Measurements from ENCODE around the gene CIPC. TPM values are rescaled to one million over a fixed set of nuclear protein-coding genes. Genes with fewer than 3 reads are reported as not detected.
A peak's percentile ranks its signal among the peaks of the same experiment; 100 is the strongest.

Gene CIPC
- total and polyA plus RNA-seq, 2 of the 13 experiments (the other 11 are each of a cell fraction or from before 2014, with no cell fraction given) = 7.6 to 13.9 TPM

DNA sequence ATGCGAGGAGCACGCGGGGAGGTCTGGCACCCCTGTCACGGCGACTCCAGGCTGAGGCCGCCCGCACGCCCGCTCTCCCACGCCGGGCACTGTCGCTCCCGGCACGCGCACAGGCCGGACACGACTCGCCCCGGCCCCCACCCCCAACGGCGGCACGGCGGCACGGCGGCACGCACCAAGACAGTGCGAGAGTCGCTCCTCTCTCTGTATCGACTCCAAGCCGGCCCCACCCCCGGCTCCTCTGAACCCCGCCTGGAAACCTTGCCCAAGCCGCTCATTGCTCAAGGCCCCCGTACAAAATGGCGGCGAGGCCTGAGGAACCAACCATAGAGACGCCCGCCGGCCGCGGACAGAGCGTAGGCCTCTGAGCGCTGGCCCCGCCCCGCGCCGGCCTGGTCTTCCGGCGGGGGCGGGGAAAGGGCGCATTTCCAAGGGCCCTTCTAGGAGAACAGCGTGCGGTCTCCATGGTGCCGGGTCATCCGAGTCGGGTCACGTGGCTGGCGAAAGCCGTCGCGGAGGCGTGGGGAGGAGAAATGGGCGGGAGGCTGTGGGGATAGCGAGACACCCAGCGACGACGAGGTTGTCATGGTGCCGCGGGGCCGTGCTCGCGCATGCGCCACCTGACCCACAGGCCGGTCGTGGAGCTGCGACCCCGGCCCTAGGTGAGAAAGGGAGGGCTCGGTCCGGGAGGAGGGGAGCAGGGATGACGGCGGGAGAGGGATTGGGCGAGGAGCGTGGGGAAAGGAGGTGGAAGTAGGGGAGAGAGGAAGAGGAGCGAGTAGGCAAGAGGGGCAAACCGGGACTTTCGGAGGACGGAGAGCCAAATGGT, at the start of gene CIPC (continued):
- TF ChIP-seq ZNF704 (CRISPR knock-in tag; IDR thresholded peaks at IDR 0.05; ENCODE audit: borderline replicate concordance) = peak; percentile 71
- TF ChIP-seq ZNF281 (CRISPR knock-in tag; IDR thresholded peaks at IDR 0.05; ENCODE audit: borderline replicate concordance) = peak; percentile 65; the same call in 1 of the 2 replicates
- TF ChIP-seq HCFC1 (IDR thresholded peaks at IDR 0.05; ENCODE audit: low read depth, low read length) = peak; percentile 65; the same call in 1 of the 2 replicates
- peak; percentile 76; the same call in 1 of the 2 replicates for TF ChIP-seq ZNF850 (CRISPR knock-in tag; conservative IDR thresholded peaks at IDR 0.05)
- TF ChIP-seq FLYWCH1 (CRISPR knock-in tag; IDR thresholded peaks at IDR 0.05) = no peak
- TF ChIP-seq, protein P1, sequence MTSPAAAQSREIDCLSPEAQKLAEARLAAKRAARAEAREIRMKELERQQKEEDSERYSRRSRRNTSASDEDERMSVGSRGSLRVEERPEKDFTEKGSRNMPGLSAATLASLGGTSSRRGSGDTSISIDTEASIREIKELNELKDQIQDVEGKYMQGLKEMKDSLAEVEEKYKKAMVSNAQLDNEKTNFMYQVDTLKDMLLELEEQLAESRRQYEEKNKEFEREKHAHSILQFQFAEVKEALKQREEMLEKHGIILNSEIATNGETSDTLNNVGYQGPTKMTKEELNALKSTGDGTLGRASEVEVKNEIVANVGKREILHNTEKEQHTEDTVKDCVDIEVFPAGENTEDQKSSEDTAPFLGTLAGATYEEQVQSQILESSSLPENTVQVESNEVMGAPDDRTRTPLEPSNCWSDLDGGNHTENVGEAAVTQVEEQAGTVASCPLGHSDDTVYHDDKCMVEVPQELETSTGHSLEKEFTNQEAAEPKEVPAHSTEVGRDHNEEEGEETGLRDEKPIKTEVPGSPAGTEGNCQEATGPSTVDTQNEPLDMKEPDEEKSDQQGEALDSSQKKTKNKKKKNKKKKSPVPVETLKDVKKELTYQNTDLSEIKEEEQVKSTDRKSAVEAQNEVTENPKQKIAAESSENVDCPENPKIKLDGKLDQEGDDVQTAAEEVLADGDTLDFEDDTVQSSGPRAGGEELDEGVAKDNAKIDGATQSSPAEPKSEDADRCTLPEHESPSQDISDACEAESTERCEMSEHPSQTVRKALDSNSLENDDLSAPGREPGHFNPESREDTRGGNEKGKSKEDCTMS (CRISPR knock-in tag; conservative IDR thresholded peaks at IDR 0.05) = no peak
- TF ChIP-seq, protein P2, sequence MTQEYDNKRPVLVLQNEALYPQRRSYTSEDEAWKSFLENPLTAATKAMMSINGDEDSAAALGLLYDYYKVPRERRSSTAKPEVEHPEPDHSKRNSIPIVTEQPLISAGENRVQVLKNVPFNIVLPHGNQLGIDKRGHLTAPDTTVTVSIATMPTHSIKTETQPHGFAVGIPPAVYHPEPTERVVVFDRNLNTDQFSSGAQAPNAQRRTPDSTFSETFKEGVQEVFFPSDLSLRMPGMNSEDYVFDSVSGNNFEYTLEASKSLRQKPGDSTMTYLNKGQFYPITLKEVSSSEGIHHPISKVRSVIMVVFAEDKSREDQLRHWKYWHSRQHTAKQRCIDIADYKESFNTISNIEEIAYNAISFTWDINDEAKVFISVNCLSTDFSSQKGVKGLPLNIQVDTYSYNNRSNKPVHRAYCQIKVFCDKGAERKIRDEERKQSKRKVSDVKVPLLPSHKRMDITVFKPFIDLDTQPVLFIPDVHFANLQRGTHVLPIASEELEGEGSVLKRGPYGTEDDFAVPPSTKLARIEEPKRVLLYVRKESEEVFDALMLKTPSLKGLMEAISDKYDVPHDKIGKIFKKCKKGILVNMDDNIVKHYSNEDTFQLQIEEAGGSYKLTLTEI (CRISPR knock-in tag; conservative IDR thresholded peaks at IDR 0.05) = no peak
- TF ChIP-seq ZFP1 (CRISPR knock-in tag; IDR thresholded peaks at IDR 0.05) = no peak; the same call in 1 of the 2 replicates
- TF ChIP-seq MIER2 (CRISPR knock-in tag; IDR thresholded peaks at IDR 0.05) = peak; percentile 28; the same call in 1 of the 2 replicates
- 0 out of 2 replicates have a peak, but pooled peaks have one; percentile 20 for TF ChIP-seq ZNF33B (CRISPR knock-in tag; IDR thresholded peaks at IDR 0.05)
- TF ChIP-seq SMARCE1 (IDR thresholded peaks at IDR 0.05; ENCODE audit: borderline replicate concordance) = no peak
- peak; percentile 60; the same call in 1 of the 2 replicates for TF ChIP-seq GFI1 (CRISPR knock-in tag; IDR thresholded peaks at IDR 0.05; ENCODE audit: borderline replicate concordance)
- no peak for TF ChIP-seq ZNF83 (CRISPR knock-in tag; IDR thresholded peaks at IDR 0.05; ENCODE audit: borderline replicate concordance)
- peak; percentile 87 for TF ChIP-seq DMAP1 (CRISPR knock-in tag; IDR thresholded peaks at IDR 0.05)
- TF ChIP-seq, protein P3, sequence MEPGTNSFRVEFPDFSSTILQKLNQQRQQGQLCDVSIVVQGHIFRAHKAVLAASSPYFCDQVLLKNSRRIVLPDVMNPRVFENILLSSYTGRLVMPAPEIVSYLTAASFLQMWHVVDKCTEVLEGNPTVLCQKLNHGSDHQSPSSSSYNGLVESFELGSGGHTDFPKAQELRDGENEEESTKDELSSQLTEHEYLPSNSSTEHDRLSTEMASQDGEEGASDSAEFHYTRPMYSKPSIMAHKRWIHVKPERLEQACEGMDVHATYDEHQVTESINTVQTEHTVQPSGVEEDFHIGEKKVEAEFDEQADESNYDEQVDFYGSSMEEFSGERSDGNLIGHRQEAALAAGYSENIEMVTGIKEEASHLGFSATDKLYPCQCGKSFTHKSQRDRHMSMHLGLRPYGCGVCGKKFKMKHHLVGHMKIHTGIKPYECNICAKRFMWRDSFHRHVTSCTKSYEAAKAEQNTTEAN (CRISPR knock-in tag; conservative IDR thresholded peaks at IDR 0.05) = no peak
- no peak for TF ChIP-seq ZNF569 (CRISPR knock-in tag; IDR thresholded peaks at IDR 0.05; ENCODE audit: borderline replicate concordance)
- TF ChIP-seq NAIF1 (CRISPR knock-in tag; IDR thresholded peaks at IDR 0.05; ENCODE audit: borderline replicate concordance) = no peak
- TF ChIP-seq RFXAP (CRISPR knock-in tag; IDR thresholded peaks at IDR 0.05; ENCODE audit: borderline replicate concordance) = no peak
